Right kidney (tissue), 1 donor: ENCODE measurements around the gene TRIM7.
A peak's percentile ranks its signal among the peaks of the same experiment; 100 is the strongest.
"Not testable (repeated sequence)": the region's sequence is repeated elsewhere in the genome, so short reads cannot be mapped to it uniquely, and the experiment has no call there.

ENCODE experiments used
- DNase-seq: peaks from one replicate; pipeline ENCODE4 v3.0.0-alpha.2; 2016

TRIM7 gene

GRCh38 chr5:181233088-181233800 is 28.2 kb upstream of the TRIM7 start:
- no peak for DNase-seq

GRCh38 chr5:181232593-181232992 is 27.6 kb upstream of the TRIM7 start:
- no peak for DNase-seq

GRCh38 chr5:181231432-181231831 is 26.4 kb upstream of the TRIM7 start:
- DNase-seq: no peak

GRCh38 chr5:181230551-181230950 is 25.6 kb upstream of the TRIM7 start:
- DNase-seq: no peak

- no peak for DNase-seq
Observed at GRCh38 chr5:181229996-181230395, 25.0 kb upstream of the TRIM7 start.

- no peak for DNase-seq
Observed at GRCh38 chr5:181224390-181225229, 19.6 kb upstream of the TRIM7 start.

GRCh38 chr5:181223729-181224389 is 18.9 kb upstream of the TRIM7 start:
- DNase-seq: no peak

GRCh38 chr5:181223058-181223728 is 18.2 kb upstream of the TRIM7 start, which contains the start of gene TRIM41:
Gene TRIM41, plus strand, starts transcription at chr5:181223281. Its CDS starts 719 bp downstream, at chr5:181224000.
- peak; percentile 99 for DNase-seq

GRCh38 chr5:181222630-181223057 is 17.6 kb upstream of the TRIM7 start:
- DNase-seq: no peak

- DNase-seq: peak; percentile 94
Observed at GRCh38 chr5:181221792-181222629, 17.0 kb upstream of the TRIM7 start.

GRCh38 chr5:181221105-181221791 is 16.3 kb upstream of the TRIM7 start:
- DNase-seq: peak; percentile 35

- DNase-seq: no peak
Observed at GRCh38 chr5:181220178-181220515, 15.2 kb upstream of the TRIM7 start.

GRCh38 chr5:181219262-181220177 is 14.5 kb upstream of the TRIM7 start:
- peak; percentile 35 for DNase-seq

GRCh38 chr5:181218795-181219124 is 13.8 kb upstream of the TRIM7 start:
- DNase-seq: no peak

GRCh38 chr5:181217803-181218062 is 12.7 kb upstream of the TRIM7 start:
- DNase-seq: peak; percentile 66

GRCh38 chr5:181217111-181217802 is 12.3 kb upstream of the TRIM7 start:
- peak; percentile 79 for DNase-seq

- no peak for DNase-seq
Observed at GRCh38 chr5:181215997-181216989, 11.3 kb upstream of the TRIM7 start.

GRCh38 chr5:181214249-181214648 is 9.3 kb upstream of the TRIM7 start:
- DNase-seq: not testable (repeated sequence)
